ENCODE measurements around the gene C11orf42. TPM values are rescaled to one million over a fixed set of nuclear protein-coding genes. Genes with fewer than 3 reads are reported as not detected.
"Not testable (repeated sequence)": the region's sequence is repeated elsewhere in the genome, so short reads cannot be mapped to it uniquely, and the experiment has no call there.

The C11orf42 gene
- total RNA-seq, 1 donor from 2014 or later, result not detected

GRCh38 chr11:6223854-6224253 is 18.5 kb downstream of the C11orf42 start:
- no peak for DNase-seq

- no peak for DNase-seq
Measured at GRCh38 chr11:6224421-6224820, 19.1 kb downstream of the C11orf42 start.

GRCh38 chr11:6225024-6225423 is 19.7 kb downstream of the C11orf42 start:
- DNase-seq, result no peak

- no peak for DNase-seq
Measured at GRCh38 chr11:6225896-6226295, 20.5 kb downstream of the C11orf42 start.

GRCh38 chr11:6228520-6228919 is 23.2 kb downstream of the C11orf42 start:
- DNase-seq, result no peak

- DNase-seq, result no peak
Measured at GRCh38 chr11:6229911-6230310, 24.6 kb downstream of the C11orf42 start.

- DNase-seq, result peak; percentile 9
Measured at GRCh38 chr11:6232899-6233298, 27.5 kb downstream of the C11orf42 start.

GRCh38 chr11:6233984-6234386 is 28.6 kb downstream of the C11orf42 start:
- DNase-seq, result no peak

- peak; percentile 100 for DNase-seq
Measured at GRCh38 chr11:6234387-6235107, 29.2 kb downstream of the C11orf42 start, which contains the start of gene FHIP1B. TSS of gene FHIP1B (minus strand) at chr11:6234636. CDS start at chr11:6224516, 10,120 bp downstream.

- no peak for DNase-seq
Measured at GRCh38 chr11:6237266-6237665, 31.9 kb downstream of the C11orf42 start.

- no peak for DNase-seq
Measured at GRCh38 chr11:6237761-6238302, 32.5 kb downstream of the C11orf42 start.

- no peak for DNase-seq
Measured at GRCh38 chr11:6238902-6239301, 33.5 kb downstream of the C11orf42 start, which contains the start of gene CNGA4. TSS of gene CNGA4 (plus strand) at chr11:6239089. CDS start at chr11:6239207, 118 bp downstream.

GRCh38 chr11:6240139-6240538 is 34.8 kb downstream of the C11orf42 start:
- DNase-seq, result no peak

GRCh38 chr11:6240781-6241180 is 35.4 kb downstream of the C11orf42 start:
- no peak for DNase-seq

- DNase-seq, result no peak
Measured at GRCh38 chr11:6241316-6241715, 36.0 kb downstream of the C11orf42 start.

- DNase-seq, result no peak
Measured at GRCh38 chr11:6245536-6245935, 40.2 kb downstream of the C11orf42 start.

- no peak for DNase-seq
Measured at GRCh38 chr11:6248248-6248647, 42.9 kb downstream of the C11orf42 start.

GRCh38 chr11:6248897-6249296 is 43.5 kb downstream of the C11orf42 start:
- DNase-seq, result not testable (repeated sequence)

GRCh38 chr11:6249770-6250555 is 44.6 kb downstream of the C11orf42 start:
- peak; percentile 57 for DNase-seq

- peak; percentile 84 for DNase-seq
Measured at GRCh38 chr11:6251120-6251733, 45.9 kb downstream of the C11orf42 start.

GRCh38 chr11:6251990-6252473 is 46.7 kb downstream of the C11orf42 start:
- peak; percentile 13 for DNase-seq

GRCh38 chr11:6253197-6253596 is 47.8 kb downstream of the C11orf42 start:
- DNase-seq, result no peak
